Breast epithelium (tissue), 4 donors: ENCODE results near the gene APOF. TPM values are rescaled to one million over a fixed set of nuclear protein-coding genes. Genes with fewer than 3 reads are reported as not detected.

Experiments used
- DNase-seq, 2 donors: peaks; one replicate each; pipeline ENCODE4 v3.0.0-alpha.2; 2019; ENCODE audit warnings: low spot score in 2 of 2
- H3K27ac ChIP-seq, 2 donors: fragments of 200-600 bp; sonication (generic) in 1 of 2; one replicate each; pipeline ENCODE4 v1.5.1; 2016 to 2019; ENCODE audit warnings: mild to moderate bottlenecking in 1 of 2
- H3K27me3 ChIP-seq, 2 donors: fragments of 200-600 bp; sonication (generic) in 1 of 2; one replicate each; pipeline versions ENCODE4 v1.5.1 to v1.6.0; 2017 to 2019; ENCODE audit warnings: control low read depth in 1 of 2, mild to moderate bottlenecking in 1 of 2
- H3K36me3 ChIP-seq: fragments of 200-600 bp; one replicate; pipeline ENCODE4 v1.5.1; 2019
- H3K4me1 ChIP-seq, 2 donors: fragments of 200-600 bp; sonication (generic); one replicate each; pipeline ENCODE4 v1.5.1; 2016 to 2019; ENCODE audit warnings: control low read depth in 1 of 2
- H3K4me3 ChIP-seq, 3 donors: fragments of 200-600 bp; sonication (generic); 1 replicate in 2 of 3; 2 replicates in 1 of 3; pipeline ENCODE4 v1.5.1; 2016 to 2019; ENCODE audit warnings: mild to moderate bottlenecking in 3 of 3, moderate library complexity in 2 of 3
- H3K9me3 ChIP-seq, 2 donors: fragments of 200-600 bp; sonication (generic) in 1 of 2; one replicate each; pipeline ENCODE4 v1.5.1; 2016 to 2019; ENCODE audit warnings: control low read depth in 1 of 2
- CTCF ChIP-seq, 3 donors: fragments of 450-650 bp; IDR thresholded peaks; one replicate each; pipeline ENCODE4 v1.5.1; 2016 to 2017; ENCODE audit warnings: antibody characterized with exemption in 3 of 3, mild to moderate bottlenecking in 3 of 3, moderate library complexity in 3 of 3
- POLR2A ChIP-seq: fragments of 450-650 bp; IDR thresholded peaks from one replicate; pipeline ENCODE4 v1.6.1; 2016; ENCODE audit warnings: antibody characterized with exemption, mild to moderate bottlenecking, moderate library complexity
- POLR2AphosphoS5 ChIP-seq, 3 donors: sonication (generic); formaldehyde crosslinking; IDR thresholded peaks; one replicate each; pipeline ENCODE4 v1.6.1; 2017; ENCODE audit warnings: antibody characterized with exemption in 3 of 3
- intact Hi-C: fragments of 100-400 bp; cut with DNase I; formaldehyde crosslinking; loops from one replicate; pipeline ENCODE4 v1.15.1; 2023; ENCODE audit warnings: low total_unique reads
- total RNA-seq, 3 donors: library from RNA; depleted of rRNA; stranded (reverse); fragments of >200 nt; gene quantifications; one replicate each; pipeline ENCODE4 v1.1.0, GENCODE V29; 2016

The APOF gene
- total RNA-seq, 3 donors from 2014 or later = not detected

- H3K4me3 ChIP-seq = no peak overlapping the region
- TF ChIP-seq POLR2A = no peak
- TF ChIP-seq POLR2AphosphoS5 (IDR thresholded peaks at IDR 0.05) = no peak
- TF ChIP-seq CTCF (IDR thresholded peaks at IDR 0.05) = no peak
- DNase-seq = no peak
- intact Hi-C loops = no loop called here
- peaks cover 22% of the 10 kb centered on the region for H3K36me3 ChIP-seq
- H3K27me3 ChIP-seq = no peaks in the 10 kb centered on the region
- no peaks in the 10 kb centered on the region for H3K4me1 ChIP-seq
- no peak overlapping the region for H3K27ac ChIP-seq
- no peaks in the 10 kb centered on the region for H3K9me3 ChIP-seq
Measured at GRCh38 chr12:56321027-56321426, 41.6 kb downstream of the APOF start.

GRCh38 chr12:56317675-56318074 lies 45.0 kb downstream of the APOF start:
- H3K27ac ChIP-seq = no peak overlapping the region
- DNase-seq = no peak
- H3K4me1 ChIP-seq = peaks cover 5 to 7% of the 10 kb centered on the region in 2 donors
- TF ChIP-seq POLR2A = no peak
- intact Hi-C loops = no loop called here
- no peaks in the 10 kb centered on the region for H3K27me3 ChIP-seq
- H3K4me3 ChIP-seq = no peak overlapping the region
- H3K36me3 ChIP-seq = peaks cover 3% of the 10 kb centered on the region
- H3K9me3 ChIP-seq = no peaks in the 10 kb centered on the region

GRCh38 chr12:56315622-56316473 lies 46.8 kb downstream of the APOF start, which contains the start of gene CNPY2:
Gene CNPY2 (minus strand): TSS chr12:56315988. CDS start chr12:56315217, 771 bp downstream.
- Histone ChIP-seq H3K4me3 (peak within 1 kb of the TSS; percentile 72 to 89 (median 87)), H3K27ac (peak within 1 kb of the TSS; percentile 94), H3K36me3 (no peaks in the 10 kb centered on the region), H3K27me3 (no peaks in the 10 kb centered on the region), H3K9me3 (no peaks in the 10 kb centered on the region), H3K4me1 (peaks cover 5 to 7% of the 10 kb centered on the region in 2 donors)
- intact Hi-C loops = no loop called here
- peak; percentile 91 to 95 for DNase-seq
- TF ChIP-seq POLR2AphosphoS5 (IDR thresholded peaks at IDR 0.05) = peak; percentile 84 to 89 (median 85)
- TF ChIP-seq CTCF (IDR thresholded peaks at IDR 0.05) = peak in 2 of 3 donors; percentile 31 to 42
- TF ChIP-seq POLR2A = peak; percentile 38

GRCh38 chr12:56315249-56315621 lies 47.4 kb downstream of the APOF start:
- no peak for DNase-seq
- Histone ChIP-seq H3K9me3 (no peaks in the 10 kb centered on the region), H3K4me1 (peaks cover 5 to 7% of the 10 kb centered on the region in 2 donors), H3K27me3 (no peaks in the 10 kb centered on the region), H3K36me3 (no peaks in the 10 kb centered on the region), H3K4me3 (peak overlapping the region; percentile 72 to 89 (median 87)), H3K27ac (peak overlapping the region; percentile 94)
- intact Hi-C loops = no loop called here
- TF ChIP-seq POLR2A = no peak
- TF ChIP-seq POLR2AphosphoS5 (IDR thresholded peaks at IDR 0.05) = no peak
- TF ChIP-seq CTCF (IDR thresholded peaks at IDR 0.05) = no peak

- H3K27ac ChIP-seq = no peak overlapping the region
- no peaks in the 10 kb centered on the region for H3K27me3 ChIP-seq
- no peak overlapping the region for H3K4me3 ChIP-seq
- no peak for TF ChIP-seq POLR2A
- no peak for TF ChIP-seq POLR2AphosphoS5 (IDR thresholded peaks at IDR 0.05)
- TF ChIP-seq CTCF (IDR thresholded peaks at IDR 0.05) = no peak
- no peak for DNase-seq
- no peaks in the 10 kb centered on the region for H3K9me3 ChIP-seq
- H3K36me3 ChIP-seq = no peaks in the 10 kb centered on the region
- intact Hi-C loops = no loop called here
- H3K4me1 ChIP-seq = peaks cover 5 to 7% of the 10 kb centered on the region in 2 donors
Measured at GRCh38 chr12:56311003-56311402, 51.7 kb downstream of the APOF start.

Other genes starting within 250 kb of the APOF start
- 1,000 to 10,000 TPM; 3,675 to 5,580 (median 4,429) TPM for gene RPL41, start 246.2 kb downstream of the APOF start, total RNA-seq
- gene ZC3H10, start 244.6 kb downstream of the APOF start, total RNA-seq = 1 to 10 TPM; 3.6 to 4.8 (median 4.7) TPM
- 100 to 1,000 TPM; 132 to 243 (median 146) TPM for gene ESYT1, start 234.6 kb downstream of the APOF start, total RNA-seq
- gene MYL6B, start 210.3 kb downstream of the APOF start, total RNA-seq = 10 to 100 TPM; 29.6 to 52.8 (median 43.2) TPM
- 1,000 to 10,000 TPM; 1,725 to 2,481 (median 1,981) TPM for gene MYL6, start 204.5 kb downstream of the APOF start, total RNA-seq
- 100 to 1,000 TPM; 105 to 114 (median 106) TPM for gene SMARCC2, start 173.4 kb downstream of the APOF start, total RNA-seq
- 10 to 100 TPM; 64.4 to 86.6 (median 81.3) TPM for gene RNF41, start 140.9 kb downstream of the APOF start, total RNA-seq
- 10 to 100 TPM; 24.7 to 31.2 (median 27.5) TPM for gene NABP2, start 138.5 kb downstream of the APOF start, total RNA-seq
- under 1 TPM in 1 of 3 donors, not detected in 2; 0.98 TPM for gene SLC39A5, start 132.8 kb downstream of the APOF start, total RNA-seq
- 10 to 100 TPM; 12.8 to 18.4 (median 14.9) TPM for gene ANKRD52, start 104.5 kb downstream of the APOF start, total RNA-seq
- 10 to 100 TPM; 18.7 to 23.7 (median 18.7) TPM for gene COQ10A, start 95.9 kb downstream of the APOF start, total RNA-seq
- gene CS, start 62.5 kb downstream of the APOF start, total RNA-seq = 100 to 1,000 TPM in 2 of 3 donors, 10 to 100 TPM in 1; 79.2 to 132 (median 103) TPM
- gene CNPY2, start 46.9 kb downstream of the APOF start, total RNA-seq = 10 to 100 TPM; 69.9 to 86.1 (median 85.9) TPM
- gene PAN2, start 28.9 kb downstream of the APOF start, total RNA-seq = 10 to 100 TPM; 44.3 to 84.4 (median 54.1) TPM
- gene IL23A, start 24.0 kb downstream of the APOF start, total RNA-seq = under 1 TPM in 1 of 3 donors, not detected in 2; 0.88 TPM
- gene STAT2, start 2.8 kb downstream of the APOF start, total RNA-seq = 100 to 1,000 TPM; 198 to 207 (median 198) TPM
- gene TIMELESS, start 86.6 kb upstream of the APOF start, total RNA-seq = 1 to 10 TPM; 4.5 to 7.2 (median 6.7) TPM
- gene MIP, start 91.8 kb upstream of the APOF start, total RNA-seq = not detected
- 1 to 10 TPM; 2.9 to 4.8 (median 3.6) TPM for gene SPRYD4, start 105.7 kb upstream of the APOF start, total RNA-seq
- 1 to 10 TPM in 2 of 3 donors, under 1 TPM in 1; 0.16 to 5.1 (median 4.6) TPM for gene GLS2, start 125.3 kb upstream of the APOF start, total RNA-seq
- gene RBMS2, start 159.0 kb upstream of the APOF start, total RNA-seq = 10 to 100 TPM; 22.9 to 27.5 (median 27.2) TPM